Activated T-helper 1 cell treated with anti-CD3 and anti-CD28 coated beads, Interleukin-12 subunit alpha, Interleukin-12 subunit beta, Interleukin-2, Interleukin-4 antibody, amounts not matched to agents 30 ng/mL and 10 ng/mL and 1 ng/mL, durations not matched to agents 14 hours and 24 hours and 36 hours (primary cell): ENCODE measurements around the gene ASGR2. TPM values are rescaled to one million over a fixed set of nuclear protein-coding genes. Genes with fewer than 3 reads are reported as not detected.
"Not testable (repeated sequence)": the region's sequence is repeated elsewhere in the genome, so short reads cannot be mapped to it uniquely, and the experiment has no call there.

ENCODE experiments used
- DNase-seq: peaks from one replicate; pipeline ENCODE4 v3.0.0; 2021; ENCODE audit warnings: low spot score
- H3K27ac Mint-ChIP-seq: one replicate; pipeline ENCODE4 v1.8.0; 2021; ENCODE audit warnings: mild to moderate bottlenecking, mixed read lengths
- H3K27me3 Mint-ChIP-seq: one replicate; pipeline ENCODE4 v1.8.0; 2022; ENCODE audit warnings: mild to moderate bottlenecking, moderate library complexity, mixed read lengths; ENCODE audit not compliant: insufficient read depth
- H3K36me3 Mint-ChIP-seq: one replicate; pipeline ENCODE4 v1.8.0; 2021; ENCODE audit warnings: low read depth, mixed read lengths
- H3K4me1 Mint-ChIP-seq: one replicate; pipeline ENCODE4 v1.8.0; 2021; ENCODE audit warnings: low read depth, mixed read lengths
- H3K4me3 Mint-ChIP-seq: one replicate; pipeline ENCODE4 v1.8.0; 2021; ENCODE audit warnings: mild to moderate bottlenecking, moderate library complexity, mixed read lengths
- H3K9me3 Mint-ChIP-seq: one replicate; pipeline ENCODE4 v1.8.0; 2021; ENCODE audit warnings: mixed read lengths
- intact Hi-C: fragments of 100-400 bp; cut with micrococcal nuclease; formaldehyde crosslinking; loops from one replicate; pipeline ENCODE4 v1.15.1; 2024
- total RNA-seq: library from RNA; stranded (reverse); gene quantifications from 2 replicates; pipeline ENCODE4 v1.2.3, GENCODE V29; 2022

Gene ASGR2
- total RNA-seq, 1 donor from 2014 or later, result not detected

DNA sequence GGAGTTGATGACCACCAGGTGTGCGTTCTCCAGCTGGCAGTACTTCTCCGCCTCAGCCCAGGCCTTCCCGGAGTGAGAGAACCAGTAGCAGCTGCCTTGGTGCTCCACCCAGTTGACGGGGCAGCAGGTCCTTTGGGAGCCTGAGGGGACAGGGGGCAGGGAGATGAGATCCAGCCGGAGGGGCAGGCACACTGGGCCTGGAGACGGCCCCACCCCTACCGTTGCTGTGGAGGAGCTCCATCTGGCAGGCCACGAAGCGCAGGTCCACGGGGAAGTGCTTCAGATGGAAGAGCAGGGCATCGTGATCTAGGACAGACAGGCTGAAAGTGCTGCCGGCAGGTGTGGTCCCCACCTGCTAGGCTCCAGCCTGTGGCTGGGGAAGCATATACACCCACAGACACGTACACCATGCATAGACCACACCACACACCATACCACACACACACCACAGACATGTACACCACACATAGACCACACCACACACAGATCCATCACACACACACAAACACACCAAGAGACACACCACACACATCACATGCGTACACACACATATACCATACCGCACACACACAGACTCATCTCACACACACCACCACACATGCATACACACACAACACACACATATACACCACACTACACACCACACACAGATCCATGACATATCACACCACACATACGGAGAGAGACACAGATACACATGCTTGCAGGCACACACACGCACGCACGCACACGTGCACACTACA, 7.4 kb downstream of the ASGR2 start:
- intact Hi-C loops, result no loop called here
- Mint-ChIP-seq H3K27me3 (peaks cover 9% of the 10 kb centered on the region), H3K36me3 (no peaks in the 10 kb centered on the region), H3K4me1 (peaks cover 14% of the 10 kb centered on the region), H3K9me3 (no peaks in the 10 kb centered on the region), H3K27ac (no peak overlapping the region), H3K4me3 (no peak overlapping the region)
- DNase-seq, result no peak

- DNase-seq, result no peak
- Mint-ChIP-seq H3K4me1 (no peaks in the 10 kb centered on the region), H3K27me3 (peaks cover 4% of the 10 kb centered on the region), H3K9me3 (no peaks in the 10 kb centered on the region), H3K36me3 (no peaks in the 10 kb centered on the region), H3K27ac (no peak overlapping the region), H3K4me3 (no peak overlapping the region)
- intact Hi-C loops, result no loop called here
These were observed 12.2 kb downstream of the ASGR2 start for GRCh38 chr17:7102421-7102820.

DNA sequence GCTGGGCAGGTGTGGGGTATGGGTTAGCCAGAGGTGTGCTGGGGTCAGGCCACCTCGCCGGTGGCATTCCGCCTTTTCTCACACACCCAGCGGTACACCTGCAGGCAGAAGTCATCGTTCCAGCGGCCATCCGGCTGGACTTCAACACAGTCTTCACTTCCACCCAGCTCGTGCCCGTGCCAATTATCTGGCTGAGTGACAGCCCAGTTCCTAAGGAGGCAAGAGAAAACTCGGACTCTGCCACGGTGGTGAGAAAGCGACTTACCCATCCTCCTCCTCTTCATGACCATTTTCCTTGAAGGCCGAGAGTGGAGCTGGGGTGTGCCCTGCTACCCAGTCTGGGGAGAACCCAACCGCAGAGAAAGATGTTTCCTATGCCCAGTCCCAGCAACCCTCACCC, 13.1 kb downstream of the ASGR2 start:
- intact Hi-C loops, result no loop called here
- H3K4me3 Mint-ChIP-seq, result no peak overlapping the region
- no peaks in the 10 kb centered on the region for H3K36me3 Mint-ChIP-seq
- no peaks in the 10 kb centered on the region for H3K4me1 Mint-ChIP-seq
- no peaks in the 10 kb centered on the region for H3K9me3 Mint-ChIP-seq
- H3K27me3 Mint-ChIP-seq, result peaks cover 4% of the 10 kb centered on the region
- DNase-seq, result no peak
- H3K27ac Mint-ChIP-seq, result no peak overlapping the region

- H3K4me1 Mint-ChIP-seq, H3K36me3 Mint-ChIP-seq, H3K9me3 Mint-ChIP-seq, H3K27ac Mint-ChIP-seq, DNase-seq, H3K4me3 Mint-ChIP-seq, intact Hi-C loops, H3K27me3 Mint-ChIP-seq: not testable (repeated sequence)
These were observed 13.8 kb downstream of the ASGR2 start for GRCh38 chr17:7100641-7101379.

GRCh38 chr17:7098802-7099459, 15.7 kb downstream of the ASGR2 start:
- Mint-ChIP-seq H3K4me1 (peaks cover 6% of the 10 kb centered on the region), H3K27me3 (peaks cover 18% of the 10 kb centered on the region), H3K27ac (no peak overlapping the region), H3K9me3 (no peaks in the 10 kb centered on the region), H3K36me3 (no peaks in the 10 kb centered on the region), H3K4me3 (no peak overlapping the region)
- no peak for DNase-seq
- intact Hi-C loops, result no loop called here

GRCh38 chr17:7097940-7098339, 16.7 kb downstream of the ASGR2 start:
- DNase-seq, result no peak
- H3K27ac Mint-ChIP-seq, result no peak overlapping the region
- no peaks in the 10 kb centered on the region for H3K9me3 Mint-ChIP-seq
- H3K4me1 Mint-ChIP-seq, result peaks cover 6% of the 10 kb centered on the region
- H3K36me3 Mint-ChIP-seq, result no peaks in the 10 kb centered on the region
- H3K4me3 Mint-ChIP-seq, result no peak overlapping the region
- intact Hi-C loops, result no loop called here
- peaks cover 19% of the 10 kb centered on the region for H3K27me3 Mint-ChIP-seq

- no peak for DNase-seq
- intact Hi-C loops, result no loop called here
- Mint-ChIP-seq H3K27ac (no peak overlapping the region), H3K4me3 (no peak overlapping the region), H3K36me3 (no peaks in the 10 kb centered on the region), H3K27me3 (peaks cover 19% of the 10 kb centered on the region), H3K4me1 (peaks cover 6% of the 10 kb centered on the region), H3K9me3 (no peaks in the 10 kb centered on the region)
These were observed 19.0 kb downstream of the ASGR2 start for GRCh38 chr17:7095625-7096024.

DNA sequence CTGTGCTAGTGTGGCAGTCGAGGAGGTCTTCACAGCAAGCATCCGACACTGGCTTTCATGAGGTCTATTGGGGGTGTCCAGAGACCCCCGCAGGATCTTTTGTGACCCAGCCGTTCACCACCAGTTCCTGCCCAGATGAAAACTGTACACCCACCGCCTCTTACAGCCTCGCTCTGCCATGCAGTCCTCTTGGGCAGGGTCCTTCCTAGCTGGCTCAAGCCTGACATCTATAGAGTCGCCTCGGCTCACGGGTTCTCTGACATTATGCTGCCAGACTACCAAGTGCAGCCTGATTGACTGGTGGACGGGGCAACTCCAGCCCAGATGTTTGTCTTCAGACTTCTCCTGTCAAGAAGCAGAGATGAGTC, 20.0 kb downstream of the ASGR2 start:
- no peak for DNase-seq
- Mint-ChIP-seq H3K4me3 (no peak overlapping the region), H3K4me1 (peaks cover 6% of the 10 kb centered on the region), H3K27ac (no peak overlapping the region), H3K9me3 (no peaks in the 10 kb centered on the region), H3K36me3 (no peaks in the 10 kb centered on the region), H3K27me3 (peaks cover 19% of the 10 kb centered on the region)
- intact Hi-C loops, result no loop called here

DNA sequence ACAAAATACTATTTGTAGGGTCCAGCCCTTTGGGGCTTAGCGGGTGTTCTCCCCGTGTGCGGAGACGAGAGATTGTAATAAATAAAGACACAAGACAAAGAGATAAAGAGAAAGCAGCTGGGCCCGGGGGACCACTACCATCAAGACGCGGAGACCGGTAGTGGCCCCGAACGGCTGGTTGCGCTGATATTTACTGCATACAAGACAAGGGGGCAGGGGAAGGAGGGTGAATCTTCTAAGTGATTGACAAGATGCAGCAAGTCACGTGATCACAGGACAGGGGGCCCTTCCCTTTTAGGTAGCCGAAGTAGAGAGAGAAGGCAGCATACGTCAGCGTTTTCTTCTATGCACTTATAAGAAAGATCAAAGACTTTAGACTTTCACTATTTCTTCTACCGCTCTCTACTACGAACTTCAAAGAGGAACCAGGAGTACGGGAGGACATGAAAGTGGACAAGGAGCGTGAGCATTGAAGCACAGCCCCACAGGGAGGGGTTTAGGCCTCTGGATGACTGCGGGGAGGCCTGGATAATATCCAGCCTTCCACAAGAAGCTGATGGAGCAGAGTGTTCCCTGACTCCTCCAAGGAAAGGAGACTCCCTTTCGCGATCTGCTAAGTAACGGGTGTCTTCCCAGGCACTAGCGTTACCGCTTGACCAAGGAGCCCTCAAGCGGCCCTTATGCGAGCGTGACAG, 23.2 kb downstream of the ASGR2 start:
- DNase-seq, H3K4me3 Mint-ChIP-seq, H3K9me3 Mint-ChIP-seq, intact Hi-C loops, H3K36me3 Mint-ChIP-seq, H3K4me1 Mint-ChIP-seq, H3K27ac Mint-ChIP-seq: not testable (repeated sequence)
- H3K27me3 Mint-ChIP-seq, result peaks cover 23% of the 10 kb centered on the region

- H3K4me1 Mint-ChIP-seq, H3K9me3 Mint-ChIP-seq, H3K4me3 Mint-ChIP-seq, H3K36me3 Mint-ChIP-seq, intact Hi-C loops, H3K27ac Mint-ChIP-seq, DNase-seq: not testable (repeated sequence)
- peaks cover 15% of the 10 kb centered on the region for H3K27me3 Mint-ChIP-seq
These were observed 25.1 kb downstream of the ASGR2 start for GRCh38 chr17:7089570-7089969.

DNA sequence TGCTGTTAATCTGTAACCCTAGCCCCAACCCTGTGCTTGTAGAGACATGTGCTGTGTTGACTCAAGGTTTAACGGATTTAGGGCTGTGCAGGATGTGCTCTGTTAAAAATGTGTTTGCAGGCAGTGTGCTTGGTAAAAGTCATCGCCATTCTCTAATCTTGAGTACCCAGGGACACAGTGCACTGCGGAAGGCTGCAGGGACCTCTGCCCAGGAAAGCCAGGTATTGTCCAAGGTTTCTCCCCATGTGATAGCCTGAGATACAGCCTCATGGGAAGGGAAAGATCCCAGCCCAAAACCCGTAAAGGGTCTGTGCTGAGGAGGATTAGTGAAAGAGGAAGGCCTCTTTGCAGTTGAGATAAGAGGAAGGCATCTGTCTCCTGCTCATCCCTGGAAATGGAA, 26.2 kb downstream of the ASGR2 start:
- H3K36me3 Mint-ChIP-seq, H3K4me1 Mint-ChIP-seq, H3K4me3 Mint-ChIP-seq, H3K27ac Mint-ChIP-seq, intact Hi-C loops, DNase-seq, H3K9me3 Mint-ChIP-seq: not testable (repeated sequence)
- H3K27me3 Mint-ChIP-seq, result peaks cover 18% of the 10 kb centered on the region

DNA sequence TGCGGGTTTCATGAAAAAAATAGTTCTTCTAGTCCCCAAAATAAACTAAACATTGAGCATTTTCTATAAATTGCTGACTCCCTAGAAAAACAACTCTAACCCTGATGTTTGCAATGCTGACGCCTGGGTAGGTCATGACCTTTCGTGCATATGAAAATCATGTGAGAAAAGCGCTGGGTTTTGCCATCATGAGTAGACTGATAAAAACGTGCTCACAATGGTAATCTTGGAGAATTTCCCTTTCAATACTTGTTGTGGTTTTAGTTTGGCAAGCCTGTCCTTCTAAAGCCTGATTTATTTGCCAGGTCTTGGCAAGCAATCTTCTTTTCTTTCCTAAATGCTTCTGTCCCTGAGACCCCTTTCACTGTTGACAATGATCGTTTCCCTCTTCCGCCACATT, 30.5 kb downstream of the ASGR2 start:
- Mint-ChIP-seq H3K4me1 (peaks cover 23% of the 10 kb centered on the region), H3K27ac (no peak overlapping the region), H3K36me3 (no peaks in the 10 kb centered on the region), H3K27me3 (peaks cover 22% of the 10 kb centered on the region), H3K4me3 (no peak overlapping the region), H3K9me3 (no peaks in the 10 kb centered on the region)
- DNase-seq, result no peak
- intact Hi-C loops, result no loop called here

DNA sequence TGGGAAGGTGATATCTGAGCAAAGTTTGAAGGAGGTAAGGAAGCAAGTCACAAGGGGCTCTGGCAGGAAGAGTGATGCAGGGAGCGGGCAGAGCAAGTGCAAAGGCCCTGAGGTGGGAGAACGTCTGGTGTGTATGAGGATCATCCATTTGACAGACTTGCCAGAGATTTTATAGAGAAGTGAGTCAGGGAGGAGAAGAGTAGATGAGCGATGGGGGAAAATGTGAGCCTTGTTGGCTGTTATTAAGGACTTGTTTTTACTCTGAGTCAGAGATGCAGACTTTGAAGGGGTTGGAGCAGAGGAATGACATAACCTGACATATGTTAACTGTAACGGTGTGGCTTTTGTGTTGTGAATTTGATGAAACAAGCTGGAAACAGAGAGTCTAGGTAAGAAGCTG, 31.0 kb downstream of the ASGR2 start:
- H3K27ac Mint-ChIP-seq, result no peak overlapping the region
- no peaks in the 10 kb centered on the region for H3K9me3 Mint-ChIP-seq
- no peaks in the 10 kb centered on the region for H3K36me3 Mint-ChIP-seq
- H3K27me3 Mint-ChIP-seq, result peaks cover 24% of the 10 kb centered on the region
- H3K4me3 Mint-ChIP-seq, result no peak overlapping the region
- no peak for DNase-seq
- intact Hi-C loops, result no loop called here
- peaks cover 23% of the 10 kb centered on the region for H3K4me1 Mint-ChIP-seq
